Activated CD8-positive, alpha-beta memory T cell treated with anti-CD3 and anti-CD28 coated beads, Interleukin-2, amount 50 U/mL, for 24 hours (primary cell): ENCODE data around the gene IL10RB.

Source experiments
- DNase-seq: peaks from one replicate; pipeline ENCODE4 v3.0.0-alpha.2; 2020; ENCODE audit errors: extremely low read depth

IL10RB gene

DNA sequence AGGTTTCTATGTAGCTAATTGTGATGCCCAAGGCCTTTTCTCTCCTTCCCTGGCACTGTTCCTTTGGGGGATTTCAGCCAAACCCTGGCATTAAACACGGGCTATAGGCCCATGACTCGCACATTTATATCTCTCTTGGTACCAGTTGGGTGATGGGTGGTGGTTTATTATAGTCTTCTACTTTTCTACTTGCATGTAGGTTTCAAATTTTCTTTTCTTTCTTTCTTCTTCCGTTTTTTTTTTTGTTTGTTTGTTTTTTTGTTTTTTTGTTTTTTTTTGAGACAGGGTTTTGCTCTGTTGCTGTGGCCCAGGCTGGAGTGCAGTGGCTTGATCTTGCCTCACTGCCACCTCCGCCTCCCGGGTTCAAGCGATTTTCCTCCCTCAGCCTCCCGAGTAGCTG is 1.1 kb downstream of the IL10RB start:
- DNase-seq, result no peak

DNA sequence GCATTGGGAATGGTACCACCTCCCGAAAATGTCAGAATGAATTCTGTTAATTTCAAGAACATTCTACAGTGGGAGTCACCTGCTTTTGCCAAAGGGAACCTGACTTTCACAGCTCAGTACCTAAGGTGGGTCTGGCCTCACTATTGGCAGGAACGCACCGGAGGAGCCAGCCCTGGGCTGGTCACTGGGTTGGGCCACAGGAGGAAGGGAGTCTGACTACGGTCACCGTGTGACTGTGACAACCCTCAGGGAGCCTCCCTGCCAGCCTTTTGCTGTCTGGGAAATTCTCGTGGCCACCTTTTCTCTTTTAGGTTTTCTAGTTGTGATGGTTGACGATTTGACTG is 2.2 kb downstream of the IL10RB start:
- no peak for DNase-seq

DNA sequence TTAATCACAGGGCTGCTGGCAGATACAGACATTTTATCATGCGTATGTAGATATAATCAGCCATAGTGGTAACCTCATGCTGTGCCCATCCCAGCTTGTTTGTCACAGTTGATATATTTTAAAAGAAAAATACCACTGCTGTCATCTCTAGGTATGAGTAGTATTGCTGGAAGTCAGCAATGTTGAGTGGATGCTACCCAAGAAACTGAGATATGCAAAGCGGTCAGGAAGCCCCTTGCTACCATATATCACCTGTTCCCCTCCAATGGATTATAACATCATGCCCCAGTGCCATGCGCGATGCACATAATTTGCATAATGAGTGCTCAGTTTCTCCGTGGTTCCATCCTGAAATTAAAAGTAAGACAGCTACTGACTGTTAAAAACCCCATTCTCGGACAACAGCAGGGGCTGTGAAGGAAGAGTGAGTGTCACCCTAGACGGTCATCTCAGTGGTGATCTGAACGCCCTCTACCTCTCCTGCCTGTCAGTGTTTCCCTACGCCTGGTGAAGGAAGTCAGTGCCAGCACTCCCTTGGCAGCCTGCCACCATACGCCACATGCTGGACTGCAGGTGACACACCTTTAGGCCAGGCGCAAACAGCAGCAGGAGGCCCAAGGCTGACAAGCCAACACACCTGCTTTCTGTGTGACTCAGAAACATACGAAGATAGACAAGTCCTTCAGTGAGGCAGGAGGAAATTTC is 2.7 kb downstream of the IL10RB start:
- DNase-seq, result no peak

DNA sequence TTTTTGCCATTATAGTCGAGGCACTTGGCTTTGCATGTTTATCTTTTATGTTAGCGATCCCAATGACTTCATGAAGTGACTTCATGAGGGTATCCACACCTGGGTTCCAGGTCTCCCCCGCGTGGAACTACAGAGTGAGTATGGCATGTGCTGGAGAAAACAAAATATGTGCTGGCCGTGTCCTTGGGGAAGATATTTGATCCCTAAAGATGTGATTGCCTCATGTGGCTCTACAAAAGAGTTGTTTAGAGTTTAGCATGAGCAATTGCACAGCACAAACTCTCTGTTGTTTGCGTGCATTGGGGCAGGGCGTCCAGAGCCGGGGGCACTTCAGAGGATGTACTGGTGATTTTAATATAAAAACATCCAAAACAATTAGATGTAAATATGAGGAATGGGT is 4.8 kb downstream of the IL10RB start:
- no peak for DNase-seq

DNA sequence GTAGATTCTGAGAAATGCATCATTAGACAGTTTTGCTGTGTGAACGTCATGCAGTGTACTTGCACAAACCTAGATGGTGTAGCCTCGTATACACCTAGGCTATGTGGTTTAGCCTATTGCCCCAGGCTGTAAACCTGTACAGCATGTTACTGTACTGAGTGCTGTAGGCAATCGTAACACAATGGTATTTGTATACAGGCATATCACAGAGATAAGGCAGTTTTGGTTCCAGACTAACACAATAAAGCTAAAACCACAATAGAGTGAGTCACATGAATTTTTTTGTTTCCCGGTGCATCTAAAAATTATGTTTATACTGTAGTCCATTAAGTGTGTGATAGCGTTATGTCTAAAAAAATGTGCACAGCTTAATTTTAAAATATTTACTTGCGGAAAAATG is 6.9 kb downstream of the IL10RB start:
- no peak for DNase-seq

DNA sequence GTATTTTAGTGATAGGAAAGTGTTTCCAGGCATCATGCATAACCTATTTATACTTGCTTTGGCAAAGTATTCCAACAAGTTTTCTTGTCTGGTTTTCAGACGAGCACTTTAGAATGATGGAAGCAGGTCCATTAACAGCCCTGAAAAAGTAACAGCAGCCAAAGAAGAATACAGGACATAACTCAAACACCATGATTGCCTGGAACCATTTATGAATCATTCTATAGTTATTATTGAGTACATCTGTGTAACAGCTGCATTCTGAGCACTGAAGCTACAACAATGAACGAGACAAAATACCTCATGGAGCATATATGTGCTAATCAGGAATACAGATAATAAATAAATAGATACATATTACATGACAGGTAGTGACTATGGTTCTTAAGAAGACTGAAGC is 12.6 kb downstream of the IL10RB start:
- no peak for DNase-seq

DNA sequence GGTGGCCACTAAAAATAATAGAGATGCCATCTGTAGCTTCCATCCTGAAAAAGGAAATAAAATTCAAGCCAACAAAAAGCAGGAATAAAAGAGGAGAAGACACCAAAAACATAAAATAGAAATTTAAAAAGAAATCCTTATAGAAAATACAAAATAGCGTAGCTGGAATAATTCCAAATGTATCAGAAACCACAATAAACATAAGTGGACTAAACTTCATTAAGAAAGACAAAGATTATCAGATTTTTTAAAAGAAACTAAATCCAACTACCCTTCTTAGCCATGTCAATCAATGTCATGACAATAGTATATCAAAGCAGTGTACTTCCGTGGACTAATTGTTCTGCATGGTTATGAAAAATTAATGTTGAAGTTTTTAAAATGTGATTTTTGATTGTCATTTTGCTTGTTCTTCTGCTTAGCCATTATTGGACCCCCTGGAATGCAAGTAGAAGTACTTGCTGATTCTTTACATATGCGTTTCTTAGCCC is 13.2 kb downstream of the IL10RB start:
- DNase-seq, result no peak

DNA sequence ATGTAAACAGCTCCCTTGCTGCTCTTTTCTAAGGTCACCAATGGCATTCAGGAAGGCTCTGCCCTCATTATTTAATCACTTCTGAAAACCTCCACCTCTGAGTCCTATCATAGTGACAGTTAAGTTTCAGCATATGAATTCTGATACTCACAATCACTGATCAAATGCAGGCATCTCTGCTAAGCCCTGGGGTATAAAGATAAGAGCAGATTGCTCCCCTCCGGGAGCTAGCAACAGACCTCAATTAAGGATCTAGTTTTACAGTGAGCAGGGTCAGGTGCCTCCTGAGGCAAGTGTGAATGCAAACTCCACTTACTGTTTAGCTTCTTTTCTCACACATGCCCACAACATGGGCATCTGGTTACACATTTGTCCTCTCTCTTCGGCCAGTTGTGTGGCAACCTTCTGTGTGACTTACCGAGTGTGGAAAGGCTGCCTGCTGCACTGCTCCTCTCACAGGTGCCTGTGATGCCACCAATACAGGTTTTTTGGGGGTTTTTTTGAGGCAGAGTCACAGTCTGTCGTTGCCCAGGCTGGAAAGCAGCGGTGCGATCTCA is 15.0 kb downstream of the IL10RB start:
- DNase-seq, result no peak

DNA sequence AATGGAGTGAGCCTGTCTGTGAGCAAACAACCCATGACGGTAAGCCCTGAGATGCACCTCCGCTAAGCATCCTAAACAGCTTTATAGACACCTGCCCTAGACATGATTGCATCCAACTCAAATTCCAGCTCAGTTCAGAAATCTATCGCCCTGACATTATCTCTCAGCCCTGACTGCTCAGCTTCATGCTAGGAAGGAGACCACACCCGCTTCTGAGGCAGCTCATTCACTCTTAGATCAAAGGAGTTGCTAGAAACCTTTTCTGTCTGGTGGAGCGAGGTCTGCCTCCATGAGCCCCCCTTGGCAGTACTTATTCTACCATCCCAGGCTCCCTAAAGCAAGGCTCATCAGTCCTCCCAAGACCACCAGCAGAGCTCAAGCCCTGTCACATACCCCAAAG is 17.0 kb downstream of the IL10RB start:
- DNase-seq, result no peak

DNA sequence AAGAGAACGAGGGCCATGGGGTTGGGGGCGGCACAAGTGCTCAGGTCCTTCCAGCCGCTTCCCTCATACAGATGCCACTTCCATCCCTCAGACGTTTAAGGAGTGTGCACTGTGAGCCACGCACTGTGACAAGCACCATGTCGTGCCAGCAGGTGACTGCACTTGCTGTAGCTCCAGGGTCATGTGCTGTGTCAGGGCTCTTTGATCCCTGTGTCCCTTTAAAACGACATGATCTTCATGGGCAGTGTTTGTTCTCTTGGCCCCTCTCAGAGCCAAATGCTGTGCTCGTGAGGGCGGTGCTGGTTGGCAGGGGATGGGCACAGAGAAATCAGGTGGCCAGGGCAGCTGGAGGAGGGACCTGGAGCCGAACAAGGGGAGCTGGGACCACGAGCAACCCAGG is 19.9 kb downstream of the IL10RB start:
- DNase-seq, result no peak

DNA sequence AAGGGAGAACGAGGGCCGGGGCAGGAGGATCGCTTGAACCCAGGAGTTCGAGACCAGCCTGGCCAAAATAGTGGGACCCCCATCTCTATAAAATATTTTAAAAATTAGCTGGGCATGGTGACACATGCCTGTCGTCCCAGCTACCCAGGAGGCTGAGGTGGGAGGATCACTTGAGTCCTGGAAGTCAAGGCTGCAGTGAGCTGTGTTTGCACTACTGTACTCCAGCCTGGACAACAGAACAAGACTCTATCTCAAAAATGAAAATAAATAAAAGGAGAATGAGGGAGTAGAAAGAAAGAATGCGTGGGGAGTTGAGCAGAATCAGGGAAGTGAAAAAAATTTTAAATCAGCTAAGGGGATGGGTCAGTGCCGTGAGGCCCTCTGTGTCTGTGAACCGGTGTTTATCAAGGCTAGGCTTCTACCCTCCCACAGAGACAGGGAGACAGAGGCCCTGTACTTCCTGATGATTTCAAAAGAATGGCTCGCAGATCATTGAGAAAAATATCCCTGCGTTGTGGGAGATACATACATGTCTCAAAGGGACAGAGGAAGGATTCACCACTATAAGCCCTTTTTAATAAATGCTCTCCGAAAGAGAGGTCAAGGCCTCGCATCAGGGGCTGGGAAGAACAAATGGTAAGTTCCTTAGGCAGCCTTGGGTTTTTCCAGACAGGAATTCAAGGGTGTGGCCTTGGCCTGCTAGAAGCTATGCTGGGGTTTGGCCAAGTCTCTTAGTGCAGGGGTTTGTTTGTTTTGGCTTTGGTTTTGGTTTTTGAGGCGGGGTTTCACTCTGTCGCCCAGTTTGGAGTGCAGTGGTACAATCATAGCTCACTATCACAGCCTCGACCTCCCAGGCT is 20.7 kb downstream of the IL10RB start:
- no peak for DNase-seq

DNA sequence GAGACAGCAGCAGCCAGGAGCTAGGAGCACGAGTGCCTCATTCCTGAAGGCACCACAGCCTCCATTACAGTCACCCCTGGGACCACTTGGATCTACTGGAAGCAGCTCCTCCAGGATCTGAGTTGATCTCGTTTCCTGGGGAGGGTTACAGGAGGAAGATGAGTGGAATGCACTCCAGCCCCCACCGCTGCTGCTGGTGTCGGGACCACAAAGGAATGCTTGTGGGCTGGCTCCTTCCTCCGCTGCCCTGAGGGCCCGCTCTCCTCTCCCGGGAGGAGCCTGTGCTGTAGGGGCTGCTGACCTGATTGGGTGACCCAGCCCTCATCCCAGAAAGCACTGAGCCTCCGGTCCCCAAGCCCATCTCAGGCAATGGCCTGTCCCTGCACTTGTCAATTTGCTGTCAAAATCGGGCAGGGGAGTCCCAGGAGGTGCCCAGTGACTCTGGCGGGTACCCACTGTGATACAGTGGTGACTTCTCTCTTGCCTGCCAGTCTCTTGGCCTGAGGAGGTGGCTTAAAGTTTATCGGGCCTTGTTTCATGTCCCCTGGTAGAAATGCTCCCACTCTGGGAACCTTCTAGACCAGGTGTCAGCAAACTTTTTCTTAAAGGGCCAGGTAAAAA is 23.1 kb downstream of the IL10RB start:
- DNase-seq, result no peak

DNA sequence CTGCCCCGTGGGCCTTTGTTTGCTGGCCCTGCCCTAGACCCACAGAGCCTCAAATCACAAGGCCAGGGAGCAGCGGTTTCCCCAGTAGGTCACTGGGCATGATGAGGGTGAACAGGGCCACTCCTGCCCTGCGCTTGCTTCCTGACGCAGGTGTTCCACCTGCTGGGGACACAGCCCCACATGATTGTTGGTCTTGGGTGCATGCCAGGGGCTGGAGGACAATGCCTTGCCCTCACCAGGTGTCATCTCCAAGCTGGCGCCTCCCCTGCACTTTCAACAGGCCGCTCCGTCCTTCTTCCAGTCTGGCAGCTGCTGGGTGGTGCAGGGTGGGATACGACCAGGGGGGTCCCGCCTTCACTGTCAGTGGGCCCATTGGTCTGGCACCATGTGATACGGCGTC is 24.3 kb downstream of the IL10RB start:
- no peak for DNase-seq

DNA sequence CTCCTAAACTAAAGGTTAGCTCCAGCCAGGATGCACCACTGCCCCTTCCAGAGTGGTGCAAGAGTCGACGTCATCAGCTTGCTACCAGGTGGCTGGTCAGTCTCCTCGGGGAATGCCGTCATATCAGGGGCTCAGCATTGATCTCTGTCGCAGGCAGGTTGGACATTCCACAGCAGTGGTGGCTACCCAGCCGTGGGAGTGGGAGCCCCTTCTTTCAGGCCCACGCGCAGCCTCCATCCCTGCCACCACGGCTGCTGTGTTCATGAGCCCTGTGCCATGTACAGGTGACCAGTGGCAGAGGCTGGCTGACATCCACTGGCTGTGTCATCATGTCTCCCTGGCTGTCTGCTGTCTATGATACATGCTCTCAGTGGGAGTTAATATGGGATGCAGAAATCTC is 25.5 kb downstream of the IL10RB start:
- DNase-seq, result no peak

DNA sequence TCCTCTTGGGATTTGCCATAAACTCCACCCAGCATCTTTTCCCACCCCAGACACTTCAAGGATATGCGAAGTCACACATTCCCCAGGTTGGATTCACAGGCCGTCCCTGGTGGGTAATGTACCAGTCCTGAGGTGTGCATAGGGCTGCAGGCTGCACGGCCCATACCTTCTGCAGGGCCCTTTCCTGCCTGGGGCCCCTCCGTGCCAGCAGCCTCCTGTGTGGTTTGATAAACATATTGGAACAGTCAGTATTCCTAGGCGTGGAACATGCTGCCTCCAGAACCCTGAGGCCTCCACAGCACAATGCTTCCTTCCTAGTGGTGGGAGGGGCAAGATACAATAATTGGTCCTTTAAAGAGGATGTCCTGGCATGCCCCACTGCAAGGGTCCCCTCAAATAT is 26.6 kb downstream of the IL10RB start:
- no peak for DNase-seq

DNA sequence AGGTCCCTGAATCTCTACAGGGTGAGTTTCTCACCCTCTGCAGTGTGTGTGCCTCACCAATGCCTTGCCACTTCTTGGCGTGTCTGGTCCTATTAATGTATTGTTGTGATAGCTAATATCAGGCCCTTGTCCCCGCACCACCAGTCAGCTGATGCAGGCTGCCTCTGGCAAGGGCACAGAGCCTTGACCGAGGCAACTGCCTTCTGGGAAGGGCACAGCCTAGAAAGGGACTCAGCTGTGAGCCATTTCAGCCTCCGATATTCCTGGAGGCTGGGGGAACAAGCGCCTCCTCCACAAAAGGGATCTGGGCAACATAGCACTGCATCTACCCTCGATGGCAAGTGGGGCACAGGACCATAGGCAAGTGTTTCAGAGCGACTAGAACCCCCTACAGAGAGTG is 27.0 kb downstream of the IL10RB start:
- DNase-seq, result no peak

DNA sequence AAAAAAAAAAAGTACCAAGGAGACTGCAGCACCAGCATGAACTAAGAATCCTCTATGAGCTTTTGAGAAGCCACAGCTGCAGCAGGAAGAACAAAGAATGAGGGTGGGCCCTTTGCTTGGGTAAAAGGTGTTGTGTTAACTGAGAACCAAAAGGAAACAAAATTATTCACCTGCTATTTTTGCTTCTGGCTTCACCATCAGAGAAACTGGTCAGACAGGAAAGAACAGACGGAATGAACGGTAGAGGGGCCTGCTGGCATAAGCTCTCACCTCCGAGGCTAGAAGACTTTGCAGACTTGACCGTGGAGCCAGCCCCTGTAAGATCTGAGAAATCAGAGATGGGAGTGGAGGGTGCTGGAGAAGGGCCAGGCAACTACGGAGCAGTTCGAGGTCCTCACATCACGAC is 27.6 kb downstream of the IL10RB start:
- DNase-seq, result no peak

DNA sequence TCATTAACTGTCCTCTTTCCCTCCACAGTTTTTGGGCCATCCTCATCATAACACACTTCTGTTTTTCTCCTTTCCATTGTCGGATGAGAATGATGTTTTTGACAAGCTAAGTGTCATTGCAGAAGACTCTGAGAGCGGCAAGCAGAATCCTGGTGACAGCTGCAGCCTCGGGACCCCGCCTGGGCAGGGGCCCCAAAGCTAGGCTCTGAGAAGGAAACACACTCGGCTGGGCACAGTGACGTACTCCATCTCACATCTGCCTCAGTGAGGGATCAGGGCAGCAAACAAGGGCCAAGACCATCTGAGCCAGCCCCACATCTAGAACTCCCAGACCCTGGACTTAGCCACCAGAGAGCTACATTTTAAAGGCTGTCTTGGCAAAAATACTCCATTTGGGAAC is 30.0 kb downstream of the IL10RB start:
- DNase-seq, result no peak

DNA sequence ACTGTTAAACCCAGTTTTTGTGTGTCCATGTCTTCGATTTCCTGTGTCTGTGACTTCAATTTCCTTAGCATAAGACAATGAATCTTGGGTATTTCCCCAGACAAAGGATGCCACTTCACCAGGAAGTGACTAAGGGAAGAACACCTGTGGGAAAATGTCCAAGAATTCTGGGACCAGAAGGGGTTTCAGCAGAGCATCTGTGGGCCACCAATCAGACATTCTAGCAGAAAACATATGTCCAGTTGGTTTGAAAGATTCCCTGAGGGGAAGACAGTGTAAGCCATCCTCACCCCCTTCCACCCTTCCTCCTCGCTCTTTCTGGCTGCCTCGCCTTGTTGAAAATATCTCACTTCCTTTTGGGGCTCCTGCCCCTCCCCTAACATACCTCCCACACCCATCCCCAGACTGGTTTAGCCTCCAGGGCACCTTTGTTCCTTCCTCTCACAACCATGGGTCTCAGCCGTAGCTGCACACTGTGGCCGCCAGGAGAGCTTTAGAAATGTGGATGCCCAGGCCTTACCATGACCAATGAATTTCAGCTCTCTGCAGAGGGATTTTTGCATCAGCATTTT is 33.1 kb downstream of the IL10RB start:
- DNase-seq, result no peak

DNA sequence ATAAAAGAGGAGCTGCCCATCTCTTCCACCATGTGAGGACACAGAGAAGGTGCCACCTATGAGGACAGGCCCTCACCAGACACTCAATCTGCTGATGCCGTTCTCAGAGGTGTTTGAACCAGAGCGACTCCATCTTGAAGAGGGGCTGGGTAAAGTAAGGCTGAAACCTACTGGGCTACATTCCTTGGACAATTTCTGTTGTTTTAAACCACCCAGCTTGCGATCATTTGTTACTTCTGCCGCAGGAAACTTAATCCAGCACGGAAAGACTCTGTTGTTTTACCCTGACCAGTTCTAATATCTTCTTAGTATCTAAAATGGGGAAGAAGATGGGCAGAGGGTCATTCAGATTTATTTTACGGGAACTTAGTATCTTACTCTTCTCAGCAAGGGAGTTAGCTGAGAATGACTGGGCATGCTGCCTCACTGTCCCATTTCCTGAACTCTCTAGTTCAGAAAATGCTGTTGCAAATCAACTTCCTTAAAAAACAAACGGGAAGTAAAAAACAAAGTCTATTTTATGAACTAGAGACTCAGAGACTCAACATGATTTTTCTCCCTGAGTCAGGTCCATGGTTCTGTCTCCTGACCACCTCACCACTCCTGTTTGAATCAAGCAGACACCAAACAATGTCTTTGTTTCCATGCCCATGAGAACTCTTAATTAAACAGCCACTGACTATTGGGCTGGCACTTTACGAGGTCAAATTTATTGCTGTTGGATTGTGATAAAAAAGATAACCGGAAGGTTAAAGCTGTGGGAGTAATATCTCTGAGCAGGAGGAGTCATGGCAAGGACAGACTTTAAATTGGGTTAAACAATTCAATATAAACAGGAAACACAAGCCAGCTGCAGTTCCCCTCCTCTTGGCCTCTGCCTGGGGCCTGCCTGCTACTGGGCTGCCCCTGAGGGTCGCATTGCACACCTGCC is 34.8 kb downstream of the IL10RB start:
- no peak for DNase-seq

DNA sequence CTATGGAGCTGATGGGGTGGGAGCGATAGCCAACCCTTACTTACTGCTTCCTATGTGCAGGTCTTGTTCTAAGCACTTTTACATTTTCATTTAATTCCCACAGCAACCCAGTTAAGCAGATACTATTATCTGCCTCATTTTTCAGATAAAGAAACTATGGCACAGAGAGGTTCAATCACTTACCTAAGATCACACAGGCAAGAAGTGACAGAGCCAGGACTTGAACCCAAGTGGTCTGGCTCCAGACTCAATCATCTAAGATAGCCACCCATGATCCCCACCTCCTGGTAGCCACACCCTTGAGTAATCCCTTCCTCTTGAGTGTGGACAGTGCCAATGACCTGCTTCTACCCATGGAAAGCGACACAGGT is 35.5 kb downstream of the IL10RB start:
- no peak for DNase-seq
